ENCODE data around the gene ASAP2.

DNA sequence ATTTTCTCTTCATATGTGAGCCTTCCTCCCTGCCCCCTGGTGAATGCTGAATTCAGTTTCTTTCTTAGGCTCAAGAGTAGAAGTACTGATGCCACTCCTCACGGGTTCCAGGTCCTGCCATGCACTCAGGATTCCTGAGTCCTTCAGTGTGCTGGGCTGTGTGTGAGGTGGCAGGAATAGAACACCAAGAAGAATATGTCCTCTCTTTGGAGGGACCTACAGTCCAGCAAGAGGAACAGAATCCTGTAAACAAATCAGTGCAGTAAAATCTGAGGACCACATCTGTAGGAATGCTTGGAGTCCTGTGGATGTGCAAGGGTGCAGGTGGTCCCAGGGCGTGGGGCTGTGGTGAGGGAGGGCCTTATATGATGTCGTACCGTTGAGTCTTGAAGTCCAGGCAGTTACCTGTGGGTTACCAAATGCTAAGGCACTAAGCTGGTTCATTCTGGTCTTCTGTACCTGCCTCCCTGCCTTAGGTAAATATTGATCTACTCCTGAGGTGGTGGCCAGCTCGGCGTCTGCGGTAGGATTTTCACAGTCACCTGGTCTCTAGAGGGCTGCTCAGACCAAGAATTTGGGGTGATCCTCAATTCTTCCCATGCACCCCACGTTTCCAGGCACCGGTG is 5.5 kb downstream of the ASAP2 start:
- TF ChIP-seq POLR2A (IDR thresholded peaks at IDR 0.05; ENCODE audit: low read depth, low read length) (no peak), TAF1 (IDR thresholded peaks at IDR 0.05; ENCODE audit: borderline replicate concordance, low read depth, low read length) (no peak), POLR2AphosphoS5 (IDR thresholded peaks at IDR 0.05; ENCODE audit: low read depth, low read length) (no peak)
